ENCODE data around the gene PCDHA10. TPM values are rescaled to one million over a fixed set of nuclear protein-coding genes. Genes with fewer than 3 reads are reported as not detected.

PCDHA10 gene
- polyA plus RNA-seq, 10 donors = 0.07 to 0.29 (median 0.17) TPM

DNA sequence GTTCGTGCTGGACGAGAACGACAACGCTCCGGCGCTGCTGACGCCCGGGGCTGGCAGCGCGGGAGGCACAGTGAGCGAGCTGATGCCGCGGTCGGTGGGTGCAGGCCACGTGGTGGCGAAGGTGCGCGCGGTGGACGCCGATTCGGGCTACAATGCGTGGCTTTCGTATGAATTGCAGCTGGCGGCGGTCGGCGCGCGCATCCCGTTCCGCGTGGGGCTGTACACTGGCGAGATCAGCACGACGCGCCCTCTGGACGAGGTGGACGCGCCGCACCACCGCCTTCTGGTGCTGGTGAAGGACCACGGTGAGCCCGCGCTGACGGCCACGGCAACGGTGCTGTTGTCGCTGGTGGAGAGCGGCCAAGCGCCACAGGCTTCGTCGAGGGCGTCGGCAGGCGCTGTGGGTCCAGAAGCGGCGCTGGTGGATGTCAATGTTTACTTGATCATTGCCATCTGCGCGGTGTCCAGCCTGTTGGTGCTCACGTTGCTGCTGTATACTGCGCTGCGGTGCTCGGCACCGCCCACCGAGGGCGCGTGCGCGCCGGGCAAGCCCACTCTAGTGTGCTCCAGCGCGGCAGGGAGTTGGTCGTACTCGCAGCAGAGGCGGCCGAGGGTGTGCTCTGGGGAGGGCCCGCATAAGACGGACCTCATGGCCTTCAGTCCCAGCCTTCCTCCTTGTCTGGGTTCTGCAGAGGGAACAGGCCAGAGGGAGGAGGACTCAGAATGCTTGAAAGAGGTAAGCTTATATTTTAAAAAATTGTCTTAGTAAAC lies 28.4 kb downstream of the PCDHA10 start:
- no peak for DNase-seq

GRCh38 chr5:140916325-140916724 lies 60.6 kb downstream of the PCDHA10 start:
- DNase-seq = no peak

Other genes with a start within 250 kb of the PCDHA10 start
- 10 to 100 TPM; 15.2 to 38.2 (median 24.1) TPM for gene CD14, start 222.7 kb upstream of the PCDHA10 start, polyA plus RNA-seq (ENCODE audit: insufficient read length in 10 of 10)
- 10 to 100 TPM in 2 of 10 donors, 1 to 10 TPM in 8; 5.2 to 12.4 (median 8.1) TPM for gene TMCO6, start 216.4 kb upstream of the PCDHA10 start, polyA plus RNA-seq (ENCODE audit: insufficient read length in 10 of 10)
- 10 to 100 TPM; 41.3 to 75.2 (median 56.1) TPM for gene NDUFA2, start 208.3 kb upstream of the PCDHA10 start, polyA plus RNA-seq (ENCODE audit: insufficient read length in 10 of 10)
- 100 to 1,000 TPM in 2 of 10 donors, 10 to 100 TPM in 8; 81.5 to 114 (median 94.1) TPM for gene IK, start 208.1 kb upstream of the PCDHA10 start, polyA plus RNA-seq (ENCODE audit: insufficient read length in 10 of 10)
- gene WDR55, start 191.0 kb upstream of the PCDHA10 start, polyA plus RNA-seq (ENCODE audit: insufficient read length in 10 of 10) = 10 to 100 TPM; 10.9 to 16.2 (median 12.8) TPM
- gene DND1, start 182.3 kb upstream of the PCDHA10 start, polyA plus RNA-seq (ENCODE audit: insufficient read length in 10 of 10) = under 1 TPM in 3 of 10 donors, not detected in 7; 0.16 to 0.92 (median 0.24) TPM
- 10 to 100 TPM; 42.2 to 53.9 (median 48.9) TPM for gene HARS1, start 164.5 kb upstream of the PCDHA10 start, polyA plus RNA-seq (ENCODE audit: insufficient read length in 10 of 10)
- 10 to 100 TPM; 20.5 to 35.9 (median 25.3) TPM for gene HARS2, start 164.4 kb upstream of the PCDHA10 start, polyA plus RNA-seq (ENCODE audit: insufficient read length in 10 of 10)
- 10 to 100 TPM; 72.9 to 93.3 (median 78.7) TPM for gene ZMAT2, start 155.4 kb upstream of the PCDHA10 start, polyA plus RNA-seq (ENCODE audit: insufficient read length in 10 of 10)
- under 1 TPM in 4 of 10 donors, not detected in 6; 0.05 to 0.11 (median 0.06) TPM for gene PCDHA1, start 69.8 kb upstream of the PCDHA10 start, polyA plus RNA-seq (ENCODE audit: insufficient read length in 10 of 10)
- gene PCDHA2, start 61.0 kb upstream of the PCDHA10 start, polyA plus RNA-seq (ENCODE audit: insufficient read length in 10 of 10) = under 1 TPM in 8 of 10 donors, not detected in 2; 0.04 to 0.22 (median 0.10) TPM
- gene PCDHA3, start 54.8 kb upstream of the PCDHA10 start, polyA plus RNA-seq (ENCODE audit: insufficient read length in 10 of 10) = under 1 TPM; 0.06 to 0.31 (median 0.23) TPM
- gene PCDHA4, start 48.8 kb upstream of the PCDHA10 start, polyA plus RNA-seq (ENCODE audit: insufficient read length in 10 of 10) = under 1 TPM; 0.04 to 0.39 (median 0.18) TPM
- gene PCDHA5, start 34.3 kb upstream of the PCDHA10 start, polyA plus RNA-seq (ENCODE audit: insufficient read length in 10 of 10) = under 1 TPM in 2 of 10 donors, not detected in 8; 0.04 to 0.07 TPM
- gene PCDHA6, start 27.9 kb upstream of the PCDHA10 start, polyA plus RNA-seq (ENCODE audit: insufficient read length in 10 of 10) = under 1 TPM in 9 of 10 donors, not detected in 1; 0.08 to 0.20 (median 0.16) TPM
- gene PCDHA7, start 21.6 kb upstream of the PCDHA10 start, polyA plus RNA-seq (ENCODE audit: insufficient read length in 10 of 10) = under 1 TPM; 0.05 to 0.35 (median 0.13) TPM
- under 1 TPM in 6 of 10 donors, not detected in 4; 0.07 to 0.11 (median 0.09) TPM for gene PCDHA8, start 14.7 kb upstream of the PCDHA10 start, polyA plus RNA-seq (ENCODE audit: insufficient read length in 10 of 10)
- gene PCDHA9, start 7.5 kb upstream of the PCDHA10 start, polyA plus RNA-seq (ENCODE audit: insufficient read length in 10 of 10) = under 1 TPM in 5 of 10 donors, not detected in 5; 0.04 to 0.07 (median 0.06) TPM
- gene PCDHA11, start 13.1 kb downstream of the PCDHA10 start, polyA plus RNA-seq (ENCODE audit: insufficient read length in 10 of 10) = under 1 TPM in 7 of 10 donors, not detected in 3; 0.03 to 0.61 (median 0.05) TPM
- gene PCDHA12, start 19.4 kb downstream of the PCDHA10 start, polyA plus RNA-seq (ENCODE audit: insufficient read length in 10 of 10) = under 1 TPM in 6 of 10 donors, not detected in 4; 0.04 to 0.16 (median 0.07) TPM
- gene PCDHA13, start 26.2 kb downstream of the PCDHA10 start, polyA plus RNA-seq (ENCODE audit: insufficient read length in 10 of 10) = under 1 TPM in 5 of 10 donors, not detected in 5; 0.04 to 0.22 (median 0.12) TPM
- gene PCDHAC1, start 70.4 kb downstream of the PCDHA10 start, polyA plus RNA-seq (ENCODE audit: insufficient read length in 10 of 10) = under 1 TPM in 9 of 10 donors, not detected in 1; 0.07 to 0.38 (median 0.12) TPM
- 1 to 10 TPM in 6 of 10 donors, under 1 TPM in 4; 0.67 to 5.8 (median 1.4) TPM for gene PCDHAC2, start 110.6 kb downstream of the PCDHA10 start, polyA plus RNA-seq (ENCODE audit: insufficient read length in 10 of 10)
- gene PCDHB1, start 195.5 kb downstream of the PCDHA10 start, polyA plus RNA-seq (ENCODE audit: insufficient read length in 10 of 10) = under 1 TPM; 0.07 to 0.20 (median 0.10) TPM
- 1 to 10 TPM; 2.3 to 5.9 (median 4.2) TPM for gene PCDHB2, start 238.7 kb downstream of the PCDHA10 start, polyA plus RNA-seq (ENCODE audit: insufficient read length in 10 of 10)
- gene PCDHB3, start 244.6 kb downstream of the PCDHA10 start, polyA plus RNA-seq (ENCODE audit: insufficient read length in 10 of 10) = 1 to 10 TPM; 1.6 to 2.8 (median 2.0) TPM

Data from muscle of back (tissue), 11 donors.